ENCODE measurements around the gene MAP3K5.

GRCh38 chr6:136703331-136703865, 88.9 kb downstream of the MAP3K5 start:
- TF ChIP-seq CTCF (conservative IDR thresholded peaks at IDR 0.05 in 1 of 2, IDR thresholded peaks at IDR 0.05 in 1 of 2; ENCODE audit: low read depth in 1 of 2, low read length in 2 of 2) (no peak), EZH2 (IDR thresholded peaks at IDR 0.05; ENCODE audit: low read length, missing control alignments) (no peak)
